ENCODE results near the gene LRFN4. TPM values are rescaled to one million over a fixed set of nuclear protein-coding genes. Genes with fewer than 3 reads are reported as not detected.

The LRFN4 gene
- total RNA-seq, 1 donor from 2014 or later, result 51.9 TPM

DNA sequence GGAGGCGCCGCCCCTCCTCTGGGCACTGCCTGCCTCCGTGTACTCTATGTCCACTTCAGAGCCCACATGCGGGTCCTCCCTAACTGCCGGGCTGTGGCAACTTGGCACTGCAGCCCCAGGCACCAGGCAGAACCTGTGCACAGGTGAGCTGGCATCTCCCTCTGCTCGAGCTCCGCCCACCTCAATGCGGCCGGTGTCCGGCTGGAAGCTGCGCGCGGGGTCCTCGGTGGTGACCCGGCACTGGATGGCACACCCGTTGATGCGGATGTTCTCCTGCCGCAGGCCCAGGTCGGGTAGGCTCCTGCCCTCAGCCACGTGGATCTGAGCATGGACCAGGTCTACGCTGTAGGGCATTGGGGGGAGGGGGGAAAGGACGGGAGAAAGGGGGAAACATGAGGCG, 9.1 kb downstream of the LRFN4 start:
- no peaks in the 10 kb centered on the region for H3K9me3 Mint-ChIP-seq
- DNase-seq, result no peak
- no peak overlapping the region for H3K4me3 Mint-ChIP-seq
- no peak overlapping the region for H3K27ac Mint-ChIP-seq
- intact Hi-C loops (cut with micrococcal nuclease), result loop anchor here (10.0 kb wide), 1 partner anchor 1061 kb away; no protein-coding TSS in a partner anchor
- H3K36me3 Mint-ChIP-seq (ENCODE audit: low read depth), result no peaks in the 10 kb centered on the region
- no peaks in the 10 kb centered on the region for H3K27me3 Mint-ChIP-seq
- peaks cover 6% of the 10 kb centered on the region for H3K4me1 Mint-ChIP-seq

DNA sequence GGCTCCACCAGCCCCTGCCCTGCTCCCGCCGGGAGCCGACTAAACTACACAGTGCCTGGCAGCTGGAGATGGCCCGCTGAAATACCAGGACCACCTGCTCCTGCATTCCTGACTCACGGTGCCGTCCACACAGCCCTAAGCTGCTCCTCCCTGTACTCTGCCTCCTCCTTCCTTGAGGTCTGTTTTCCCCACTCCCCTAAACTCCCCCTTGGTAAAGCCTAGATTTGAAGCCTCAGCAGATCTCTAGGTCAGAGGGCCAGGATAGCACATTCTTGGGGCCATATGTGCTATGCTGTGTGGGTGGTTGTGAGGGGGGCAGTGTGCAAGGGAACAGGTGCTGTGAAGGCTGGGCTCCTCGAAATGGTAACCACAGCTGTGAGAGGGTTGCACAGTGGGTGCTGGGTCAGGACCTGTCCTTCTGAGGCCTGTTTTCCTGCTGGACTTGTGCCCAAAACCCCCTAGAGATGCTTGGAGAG, 9.7 kb downstream of the LRFN4 start:
- no peaks in the 10 kb centered on the region for H3K27me3 Mint-ChIP-seq
- intact Hi-C loops (cut with micrococcal nuclease), result loop anchor here (10.0 kb wide), 1 partner anchor 1062 kb away; no protein-coding TSS in a partner anchor
- H3K27ac Mint-ChIP-seq, result no peak overlapping the region
- H3K9me3 Mint-ChIP-seq, result no peaks in the 10 kb centered on the region
- no peak overlapping the region for H3K4me3 Mint-ChIP-seq
- no peak for DNase-seq
- no peaks in the 10 kb centered on the region for H3K36me3 Mint-ChIP-seq (ENCODE audit: low read depth)
- peaks cover 6% of the 10 kb centered on the region for H3K4me1 Mint-ChIP-seq

DNA sequence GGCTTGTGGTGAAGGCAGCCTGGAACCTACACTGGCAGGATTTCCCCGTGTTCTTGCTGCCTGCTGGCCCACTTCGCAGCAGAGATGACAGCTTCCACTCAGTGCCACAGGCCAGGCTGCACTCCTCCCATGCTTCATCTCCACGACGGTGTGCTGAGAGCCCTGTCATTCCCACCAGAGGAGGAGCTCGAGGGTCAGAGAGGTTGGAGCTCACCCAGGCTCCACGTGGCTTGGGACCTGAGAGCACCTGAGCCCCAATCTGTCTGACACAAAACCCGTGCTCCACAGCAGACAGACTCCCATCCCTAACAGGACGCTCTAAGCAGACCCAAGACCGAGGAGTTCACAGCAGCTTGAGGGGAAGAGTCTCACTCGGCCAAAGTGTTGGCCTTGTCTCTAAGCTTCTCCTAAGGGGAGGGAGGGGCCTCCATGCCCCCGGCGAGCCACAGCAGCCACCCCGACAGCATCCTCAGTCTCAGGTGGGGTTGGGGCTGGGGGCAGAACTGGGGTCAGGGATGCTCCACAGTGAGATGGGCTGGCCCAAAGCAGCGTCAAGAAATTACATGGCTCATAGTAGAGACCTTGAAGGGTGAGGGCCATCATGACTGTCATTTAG, 10.7 kb downstream of the LRFN4 start:
- Mint-ChIP-seq H3K4me1 (peaks cover 6% of the 10 kb centered on the region), H3K27ac (no peak overlapping the region), H3K36me3 (ENCODE audit: low read depth) (no peaks in the 10 kb centered on the region), H3K27me3 (no peaks in the 10 kb centered on the region), H3K9me3 (no peaks in the 10 kb centered on the region), H3K4me3 (no peak overlapping the region)
- DNase-seq, result no peak
- intact Hi-C loops (cut with micrococcal nuclease), result loop anchor here (10.0 kb wide), 1 partner anchor 1063 kb away; no protein-coding TSS in a partner anchor

DNA sequence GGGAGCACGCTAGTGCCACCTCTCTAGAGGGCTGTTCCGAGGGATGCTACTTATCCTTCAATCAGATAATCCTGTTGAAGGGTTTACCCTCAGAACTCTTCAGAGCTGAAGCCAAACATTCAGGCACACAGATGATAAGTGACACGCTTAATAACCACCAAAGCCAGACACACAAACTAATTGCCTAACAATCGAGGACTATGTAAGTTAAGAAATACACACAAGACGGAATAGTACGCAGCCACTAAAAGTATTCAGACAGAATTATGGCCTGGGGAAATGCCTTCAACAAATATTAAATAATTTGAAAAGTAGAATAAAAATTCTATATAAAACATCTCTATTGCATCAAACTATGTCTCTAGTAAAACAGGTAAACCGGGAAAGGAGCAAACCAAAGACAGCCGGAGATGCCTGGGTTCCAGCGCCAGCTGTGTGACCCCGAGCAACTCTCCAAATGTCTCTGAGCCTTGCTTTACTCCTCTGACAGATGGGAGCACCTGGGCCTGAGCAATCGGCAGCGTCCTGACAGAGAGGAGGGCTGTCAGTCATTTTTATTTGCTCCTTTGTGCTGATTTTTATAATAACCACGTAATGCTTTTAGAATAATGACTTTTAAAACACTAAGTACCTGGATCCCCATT, 11.3 kb downstream of the LRFN4 start:
- no peak for DNase-seq
- Mint-ChIP-seq H3K9me3 (no peaks in the 10 kb centered on the region), H3K4me3 (no peak overlapping the region), H3K4me1 (peaks cover 6% of the 10 kb centered on the region), H3K36me3 (ENCODE audit: low read depth) (no peaks in the 10 kb centered on the region), H3K27ac (no peak overlapping the region), H3K27me3 (no peaks in the 10 kb centered on the region)
- intact Hi-C loops (cut with micrococcal nuclease), result loop anchor here (10.0 kb wide), 1 partner anchor 1063 kb away; no protein-coding TSS in a partner anchor

DNA sequence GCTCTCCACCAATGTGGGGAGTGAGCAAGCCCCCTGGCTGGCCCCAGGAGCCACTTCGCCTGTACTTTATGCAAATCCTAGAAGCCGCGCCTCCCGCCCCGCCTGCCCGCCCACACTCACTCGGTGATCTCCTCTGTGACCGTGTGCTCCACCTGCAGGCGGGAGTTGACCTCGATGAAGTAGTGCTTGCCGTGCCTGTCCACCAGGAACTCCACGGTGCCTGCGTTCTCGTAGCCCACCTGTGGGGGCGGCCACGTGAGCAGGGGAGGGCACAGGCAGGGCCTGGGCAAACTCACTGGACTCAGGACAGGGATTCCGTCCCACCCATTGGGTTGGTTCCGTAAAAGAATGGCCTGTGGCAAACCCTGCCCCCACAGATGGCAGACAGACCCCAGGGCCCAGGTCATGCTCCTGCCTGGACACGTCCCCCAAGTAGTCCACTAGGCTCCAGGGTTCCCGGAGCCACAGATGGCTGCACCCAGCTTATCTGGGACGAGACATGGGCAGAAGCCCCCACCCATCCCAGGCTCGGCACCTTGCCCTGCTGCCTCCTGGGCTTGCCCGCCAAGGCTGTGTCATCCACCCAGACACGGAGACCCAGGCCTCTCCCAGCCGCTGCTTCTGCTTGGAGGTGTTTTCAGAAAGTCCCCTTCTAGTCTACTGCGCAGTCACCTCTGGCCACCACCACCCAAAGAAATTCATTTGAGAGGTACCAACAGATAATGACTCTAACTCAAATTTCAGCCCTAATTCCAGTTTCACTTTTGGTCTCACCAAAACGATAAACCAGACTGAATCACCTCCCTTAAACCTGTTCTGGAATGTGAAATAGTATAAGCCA, 12.1 kb downstream of the LRFN4 start:
- Mint-ChIP-seq H3K27ac (no peak overlapping the region), H3K9me3 (no peaks in the 10 kb centered on the region), H3K4me3 (no peak overlapping the region), H3K27me3 (no peaks in the 10 kb centered on the region), H3K4me1 (peaks cover 6% of the 10 kb centered on the region), H3K36me3 (ENCODE audit: low read depth) (no peaks in the 10 kb centered on the region)
- intact Hi-C loops (cut with micrococcal nuclease), result loop anchor here (10.0 kb wide), 1 partner anchor 1064 kb away; no protein-coding TSS in a partner anchor
- DNase-seq, result peak; percentile 93

DNA sequence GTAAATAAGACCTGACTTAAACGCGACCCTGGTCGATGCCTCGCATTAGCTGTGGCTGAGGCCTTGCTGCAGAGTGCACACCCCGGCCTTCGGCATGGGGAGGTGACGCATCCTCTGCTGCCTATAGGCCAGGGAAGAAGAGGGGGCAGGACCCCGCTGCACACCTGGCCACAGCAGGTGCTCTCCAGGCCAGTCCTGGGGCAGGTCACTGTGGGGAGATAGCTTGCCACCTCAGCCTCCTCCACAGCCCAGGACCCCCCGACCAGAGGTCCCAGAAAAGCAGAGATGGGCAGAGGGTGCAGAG, 12.7 kb downstream of the LRFN4 start:
- Mint-ChIP-seq H3K27ac (no peak overlapping the region), H3K9me3 (no peaks in the 10 kb centered on the region), H3K4me3 (no peak overlapping the region), H3K27me3 (peaks cover 3% of the 10 kb centered on the region), H3K4me1 (peaks cover 6% of the 10 kb centered on the region), H3K36me3 (ENCODE audit: low read depth) (no peaks in the 10 kb centered on the region)
- DNase-seq, result no peak
- intact Hi-C loops (cut with micrococcal nuclease), result loop anchor here (10.0 kb wide), 1 partner anchor 1065 kb away; no protein-coding TSS in a partner anchor

DNA sequence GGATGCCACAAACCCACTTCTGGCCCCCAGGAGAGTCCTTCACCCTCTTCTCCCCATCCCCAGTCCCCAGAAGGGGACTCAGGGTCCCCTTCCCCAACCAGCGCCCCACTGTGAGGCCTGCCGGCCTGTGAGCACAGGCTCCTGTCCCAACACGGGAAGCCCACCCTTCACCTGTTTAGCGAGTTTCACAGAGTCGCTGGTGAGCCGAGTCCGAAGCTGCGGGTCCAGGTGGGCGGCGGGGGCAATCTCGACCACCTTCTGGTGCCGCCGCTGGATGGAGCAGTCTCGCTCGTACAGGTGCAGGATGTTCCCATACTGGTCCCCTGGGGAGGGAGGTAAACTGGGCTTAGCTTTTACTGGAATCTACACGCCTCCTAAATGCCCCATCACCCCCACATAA, 13.3 kb downstream of the LRFN4 start:
- H3K27ac Mint-ChIP-seq, result no peak overlapping the region
- intact Hi-C loops (cut with micrococcal nuclease), result no loop called here
- H3K27me3 Mint-ChIP-seq, result peaks cover 3% of the 10 kb centered on the region
- H3K4me1 Mint-ChIP-seq, result peaks cover 6% of the 10 kb centered on the region
- H3K9me3 Mint-ChIP-seq, result no peaks in the 10 kb centered on the region
- no peak overlapping the region for H3K4me3 Mint-ChIP-seq
- no peaks in the 10 kb centered on the region for H3K36me3 Mint-ChIP-seq (ENCODE audit: low read depth)
- no peak for DNase-seq

DNA sequence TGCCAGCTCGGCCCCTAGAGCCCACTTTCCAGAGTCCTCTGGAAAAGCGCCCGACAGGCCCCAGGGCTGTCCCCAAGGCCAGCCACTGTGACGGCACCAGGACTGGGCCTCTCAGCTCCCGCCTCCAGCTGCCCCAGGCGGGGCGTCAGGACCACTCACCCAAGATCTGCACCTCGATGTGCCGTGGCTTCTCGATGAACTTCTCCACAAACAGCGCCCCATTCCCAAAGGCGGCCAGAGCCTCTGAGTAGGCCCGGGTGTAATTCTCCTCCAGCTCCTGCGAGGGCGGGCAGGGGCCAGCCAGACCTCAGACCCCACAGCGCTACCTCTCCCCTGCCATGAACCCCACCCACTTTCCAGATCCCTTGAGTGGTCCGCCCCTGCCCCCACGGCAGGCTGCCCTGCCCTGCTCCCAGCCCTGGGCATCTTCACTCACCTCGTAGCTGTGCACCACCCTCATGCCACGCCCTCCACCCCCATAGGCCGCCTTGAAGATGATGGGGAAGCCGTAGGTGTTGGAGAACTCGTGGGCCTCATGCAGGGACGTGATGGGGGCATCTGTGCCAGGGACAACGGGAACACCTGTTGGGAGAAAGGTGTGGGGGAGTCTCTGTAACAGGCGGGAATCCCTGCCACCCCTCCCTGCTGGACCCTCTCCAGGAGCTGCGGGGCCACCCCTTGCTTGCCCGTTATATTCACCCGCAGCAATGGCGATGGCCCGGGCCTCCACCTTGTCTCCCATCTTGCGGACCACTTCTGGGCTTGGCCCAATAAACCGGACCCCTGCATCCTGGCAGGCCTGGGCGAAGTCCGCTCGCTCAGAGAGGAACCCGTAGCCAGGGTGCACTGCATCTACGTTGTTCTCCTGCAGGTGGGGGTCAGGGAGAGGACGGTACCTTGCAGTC, 14.0 kb downstream of the LRFN4 start:
- H3K4me1 Mint-ChIP-seq, result peaks cover 6% of the 10 kb centered on the region
- no peaks in the 10 kb centered on the region for H3K9me3 Mint-ChIP-seq
- intact Hi-C loops (cut with micrococcal nuclease), result no loop called here
- no peak for DNase-seq
- no peak overlapping the region for H3K27ac Mint-ChIP-seq
- peaks cover 3% of the 10 kb centered on the region for H3K27me3 Mint-ChIP-seq
- H3K36me3 Mint-ChIP-seq (ENCODE audit: low read depth), result no peaks in the 10 kb centered on the region
- no peak overlapping the region for H3K4me3 Mint-ChIP-seq

DNA sequence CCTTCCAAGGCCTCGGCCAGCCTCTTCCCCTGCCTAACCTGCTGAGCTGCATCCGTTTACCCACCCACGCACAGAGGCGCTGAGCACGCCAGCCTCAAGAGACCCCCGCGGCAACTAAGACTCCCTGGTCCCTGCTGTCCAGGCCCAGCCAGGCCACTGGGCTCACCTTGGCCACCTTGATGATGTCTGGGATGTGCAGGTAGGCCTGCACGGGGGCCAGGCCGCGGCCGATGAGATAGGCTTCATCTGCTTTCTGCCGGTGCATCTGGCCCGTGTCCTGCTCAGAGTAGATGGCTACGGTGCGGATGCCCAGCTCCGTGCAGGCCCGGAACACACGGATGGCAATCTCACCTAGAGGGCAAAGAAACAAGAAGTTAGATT, 14.6 kb downstream of the LRFN4 start:
- Mint-ChIP-seq H3K4me3 (no peak overlapping the region), H3K9me3 (no peaks in the 10 kb centered on the region), H3K4me1 (peaks cover 6% of the 10 kb centered on the region), H3K27ac (no peak overlapping the region), H3K36me3 (ENCODE audit: low read depth) (no peaks in the 10 kb centered on the region), H3K27me3 (peaks cover 3% of the 10 kb centered on the region)
- DNase-seq, result no peak
- intact Hi-C loops (cut with micrococcal nuclease), result no loop called here

DNA sequence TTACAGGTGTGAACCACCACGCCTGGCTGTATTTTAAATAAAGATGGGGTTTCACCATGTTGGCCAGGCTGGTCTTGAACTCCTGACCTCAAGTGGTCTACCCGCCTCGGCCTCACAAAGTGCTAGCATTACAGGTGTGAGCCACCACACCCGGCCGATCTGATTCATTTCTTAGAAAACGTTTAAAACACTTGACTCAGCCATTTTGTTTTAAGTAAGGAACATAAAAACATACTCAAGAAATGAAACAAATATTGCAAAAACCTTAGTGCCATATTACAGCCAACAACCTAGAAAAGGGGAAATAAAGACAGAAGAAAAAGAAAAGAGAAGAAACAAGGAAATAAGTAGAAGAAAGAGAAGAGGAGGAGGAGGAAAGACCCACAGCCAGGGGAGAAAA, 17.4 kb downstream of the LRFN4 start:
- Mint-ChIP-seq H3K36me3 (ENCODE audit: low read depth) (no peaks in the 10 kb centered on the region), H3K9me3 (no peaks in the 10 kb centered on the region), H3K27me3 (peaks cover 5% of the 10 kb centered on the region), H3K4me3 (no peak overlapping the region), H3K4me1 (no peaks in the 10 kb centered on the region), H3K27ac (no peak overlapping the region)
- intact Hi-C loops (cut with micrococcal nuclease), result no loop called here
- DNase-seq, result no peak

DNA sequence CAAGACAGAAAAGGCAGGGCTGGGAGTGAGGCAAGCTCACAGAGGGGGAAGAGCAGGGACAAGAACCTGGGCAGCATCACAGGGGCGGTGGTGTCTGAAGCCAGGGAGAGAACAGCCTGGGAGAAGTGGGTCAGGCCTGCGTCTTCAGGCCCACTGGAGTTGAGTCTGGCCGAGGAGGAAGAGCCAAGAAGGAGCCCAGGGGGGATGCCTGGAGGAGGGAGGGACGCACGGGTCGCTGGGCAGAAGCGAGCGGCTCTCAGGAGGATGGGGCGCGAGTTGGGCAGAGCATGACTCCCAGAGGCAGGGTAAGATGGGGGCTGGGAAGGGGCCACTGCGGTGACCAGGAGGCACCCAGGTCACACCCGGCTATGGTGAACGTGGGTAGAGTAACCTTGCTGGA, 18.5 kb downstream of the LRFN4 start:
- H3K4me3 Mint-ChIP-seq, result no peak overlapping the region
- no peaks in the 10 kb centered on the region for H3K36me3 Mint-ChIP-seq (ENCODE audit: low read depth)
- no peak overlapping the region for H3K27ac Mint-ChIP-seq
- intact Hi-C loops (cut with micrococcal nuclease), result no loop called here
- peaks cover 5% of the 10 kb centered on the region for H3K27me3 Mint-ChIP-seq
- H3K9me3 Mint-ChIP-seq, result no peaks in the 10 kb centered on the region
- H3K4me1 Mint-ChIP-seq, result peaks cover under 1% of the 10 kb centered on the region
- no peak for DNase-seq

DNA sequence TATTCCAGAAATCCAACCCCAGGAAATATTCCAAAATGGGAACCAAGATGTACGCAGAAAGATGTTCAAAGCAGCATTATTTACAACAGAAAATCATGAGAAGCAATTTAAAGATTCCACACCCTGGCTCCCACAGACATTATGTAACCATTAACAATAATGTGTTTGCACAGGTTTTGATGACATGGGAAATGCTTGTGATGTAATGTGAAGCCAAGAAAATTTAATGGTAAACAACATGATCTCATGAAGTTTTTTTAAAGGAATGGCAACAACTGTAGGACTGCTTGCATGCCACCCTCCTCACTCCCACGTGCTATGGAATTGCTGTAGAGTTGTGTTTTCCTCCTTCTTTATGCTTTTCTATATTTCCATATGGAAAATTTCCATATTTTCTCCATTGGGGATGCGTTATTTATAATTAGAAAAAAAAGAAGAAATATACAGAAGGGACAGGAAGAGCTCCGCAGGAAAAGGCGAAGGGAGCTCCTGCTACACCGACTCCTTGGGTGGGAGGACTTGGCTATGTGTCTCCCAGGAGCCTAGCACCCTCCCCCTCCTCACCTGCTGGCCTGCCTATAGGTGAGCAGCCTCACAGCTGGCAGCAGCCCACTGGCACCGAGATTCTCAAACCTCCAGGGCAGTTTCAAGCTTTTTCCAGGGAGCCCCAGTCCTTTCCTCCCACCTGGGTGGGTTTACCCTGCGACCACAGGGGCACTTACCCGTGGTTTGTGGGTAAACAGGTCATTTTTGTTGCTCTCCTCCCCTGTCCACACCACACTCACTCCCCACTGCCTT, 20.9 kb downstream of the LRFN4 start:
- peaks cover 5% of the 10 kb centered on the region for H3K27me3 Mint-ChIP-seq
- no peak for DNase-seq
- H3K4me3 Mint-ChIP-seq, result no peak overlapping the region
- no peak overlapping the region for H3K27ac Mint-ChIP-seq
- H3K9me3 Mint-ChIP-seq, result no peaks in the 10 kb centered on the region
- intact Hi-C loops (cut with micrococcal nuclease), result no loop called here
- no peaks in the 10 kb centered on the region for H3K36me3 Mint-ChIP-seq (ENCODE audit: low read depth)
- peaks cover 10% of the 10 kb centered on the region for H3K4me1 Mint-ChIP-seq

DNA sequence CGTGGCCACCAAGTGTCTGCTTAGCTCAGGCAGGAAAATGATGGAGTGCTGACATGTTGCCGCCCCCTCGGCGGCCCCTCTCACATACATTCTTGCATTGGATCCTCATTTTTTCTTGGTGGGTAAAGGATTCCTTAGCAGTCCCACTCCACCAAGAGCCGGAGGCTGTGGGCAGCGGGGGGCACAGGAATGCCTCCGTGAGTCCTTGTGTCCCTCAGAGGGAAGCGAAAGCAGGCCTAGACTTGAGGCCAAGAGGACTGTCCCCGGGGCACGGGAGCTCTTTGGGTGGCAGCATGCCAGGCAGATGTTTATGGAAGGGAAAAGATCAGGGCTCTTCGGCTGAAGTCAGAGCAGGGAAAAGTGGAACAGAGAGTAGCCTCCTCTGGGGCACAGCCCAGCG, 21.6 kb downstream of the LRFN4 start:
- intact Hi-C loops (cut with micrococcal nuclease), result no loop called here
- H3K4me3 Mint-ChIP-seq, result no peak overlapping the region
- no peaks in the 10 kb centered on the region for H3K36me3 Mint-ChIP-seq (ENCODE audit: low read depth)
- peaks cover 5% of the 10 kb centered on the region for H3K27me3 Mint-ChIP-seq
- peaks cover 10% of the 10 kb centered on the region for H3K4me1 Mint-ChIP-seq
- no peak for DNase-seq
- no peaks in the 10 kb centered on the region for H3K9me3 Mint-ChIP-seq
- no peak overlapping the region for H3K27ac Mint-ChIP-seq
